WTC11 (cell line): ENCODE data around the gene IGSF5.

Source experiments
- CREB1 ChIP-seq: sonication (generic); formaldehyde crosslinking; IDR thresholded peaks from 2 replicates; pipeline ENCODE4 v1.8.0; 2023; ENCODE audit warnings: mild to moderate bottlenecking, missing genetic modification reagents
- CTCF ChIP-seq: fragments of 200-600 bp; IDR thresholded peaks from 2 replicates; pipeline ENCODE4 v1.8.0; 2022; ENCODE audit warnings: antibody characterized with exemption
- IRF2 ChIP-seq: sonication (generic); formaldehyde crosslinking; IDR thresholded peaks from 2 replicates; pipeline ENCODE4 v1.8.0; 2022; ENCODE audit warnings: low read depth, missing genetic modification reagents, borderline replicate concordance
- PRDM15 ChIP-seq: sonication (generic); formaldehyde crosslinking; IDR thresholded peaks from 2 replicates; pipeline ENCODE4 v1.8.0; 2022; ENCODE audit warnings: missing genetic modification reagents
- SOX15 ChIP-seq: fragments of 250-450 bp; sonication (Bioruptor Pico); IDR thresholded peaks from 2 replicates; pipeline ENCODE4 v1.9.0; 2021; ENCODE audit warnings: mild to moderate bottlenecking
- SP1 ChIP-seq: sonication (generic); formaldehyde crosslinking; conservative IDR thresholded peaks from 2 replicates; pipeline ENCODE4 v1.8.1; 2022; ENCODE audit warnings: missing genetic modification reagents
- USF2 ChIP-seq: sonication (generic); formaldehyde crosslinking; IDR thresholded peaks from 2 replicates; pipeline ENCODE4 v1.8.1; 2023; ENCODE audit warnings: mild to moderate bottlenecking, missing genetic modification reagents, moderate library complexity

DNA sequence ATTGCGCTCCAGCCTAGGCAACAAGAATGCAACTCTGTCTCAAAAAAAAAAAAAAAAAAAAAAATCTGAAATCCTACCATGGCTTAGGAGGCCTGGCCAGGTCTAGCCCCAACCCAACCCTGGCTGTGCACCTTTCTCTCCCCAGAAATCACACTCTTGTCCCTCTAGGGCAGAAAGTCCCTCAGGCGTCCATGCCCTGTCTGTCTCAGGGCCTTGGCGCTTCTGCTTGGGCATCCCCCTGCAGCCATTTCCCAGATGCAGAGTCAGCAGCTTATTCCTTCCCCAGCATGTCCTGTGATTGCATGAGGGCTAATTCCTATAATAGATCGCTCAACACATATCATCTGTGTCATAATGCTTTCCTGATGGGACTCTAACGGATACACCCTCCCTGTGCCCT, 65.0 kb downstream of the IGSF5 start:
- TF ChIP-seq IRF2 (CRISPR knock-in tag) = no peak
- TF ChIP-seq CTCF = no peak
- no peak for TF ChIP-seq USF2 (CRISPR knock-in tag)
- no peak for TF ChIP-seq SP1 (CRISPR knock-in tag)
- no peak for TF ChIP-seq PRDM15
- no peak for TF ChIP-seq SOX15 (CRISPR knock-in tag)
- no peak for TF ChIP-seq CREB1
